ENCODE results near the gene SLIT3.

SLIT3 gene

DNA sequence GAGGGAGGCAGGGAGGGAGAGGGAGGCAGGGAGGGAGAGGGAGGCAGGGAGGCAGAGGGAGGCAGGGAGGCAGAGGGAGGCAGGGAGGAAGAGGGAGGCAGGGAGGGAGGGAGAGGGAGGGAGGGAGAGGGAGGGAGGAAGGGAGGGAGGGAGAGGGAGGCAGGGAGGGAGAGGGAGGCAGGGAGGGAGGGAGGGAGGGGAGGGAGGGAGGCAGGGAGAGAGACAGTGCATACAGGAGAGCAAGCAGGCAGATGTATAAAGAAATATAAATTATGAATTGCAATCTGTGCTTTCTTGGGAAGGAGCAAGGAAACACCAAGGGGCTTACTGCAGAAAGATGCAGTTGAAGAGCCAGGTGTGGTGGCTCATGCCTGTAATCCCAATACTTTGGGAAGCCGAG is 574.6 kb downstream of the SLIT3 start:
- DNase-seq (ENCODE audit: low read depth in 3 of 3, low spot score in 1 of 3) = no peak

DNA sequence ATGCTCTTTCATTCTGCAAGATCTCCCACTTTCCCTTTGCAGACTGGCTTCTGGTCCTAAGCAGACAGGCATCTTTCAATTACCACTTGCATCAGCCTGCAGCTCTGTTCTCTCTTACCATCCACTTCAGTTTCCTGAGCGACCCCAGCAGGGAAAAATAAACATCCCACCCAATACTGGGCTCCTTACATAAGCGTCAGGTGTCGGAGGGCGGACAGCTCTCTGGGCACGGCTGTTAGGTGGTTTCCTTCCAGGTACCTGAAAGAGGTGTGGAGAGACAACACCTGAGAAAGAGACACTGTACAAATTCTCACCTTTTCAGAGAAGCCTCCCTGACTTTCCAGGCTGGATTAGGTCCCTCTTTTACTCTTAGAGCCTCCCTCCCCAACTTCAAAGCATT is 576.7 kb downstream of the SLIT3 start:
- DNase-seq (ENCODE audit: low read depth in 3 of 3, low spot score in 1 of 3) = no peak

DNA sequence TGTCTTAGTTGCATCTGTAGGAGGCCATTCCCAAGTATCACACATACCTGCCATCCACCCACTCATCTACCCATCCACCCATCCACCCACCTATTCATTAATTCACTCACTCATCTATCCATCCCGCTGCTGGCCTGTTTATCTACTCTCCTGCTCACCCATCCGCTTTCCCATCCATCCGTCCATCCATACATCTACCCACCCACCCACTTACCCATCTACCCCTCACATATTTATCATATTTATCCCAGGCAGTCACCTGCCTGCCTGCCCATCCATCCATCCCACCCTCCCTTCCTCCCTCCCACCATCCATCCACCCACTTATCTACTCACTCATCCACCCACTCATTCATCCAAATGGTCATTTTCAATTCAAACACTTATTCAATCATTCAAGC is 577.9 kb downstream of the SLIT3 start:
- DNase-seq (ENCODE audit: low read depth in 3 of 3, low spot score in 1 of 3) = no peak

DNA sequence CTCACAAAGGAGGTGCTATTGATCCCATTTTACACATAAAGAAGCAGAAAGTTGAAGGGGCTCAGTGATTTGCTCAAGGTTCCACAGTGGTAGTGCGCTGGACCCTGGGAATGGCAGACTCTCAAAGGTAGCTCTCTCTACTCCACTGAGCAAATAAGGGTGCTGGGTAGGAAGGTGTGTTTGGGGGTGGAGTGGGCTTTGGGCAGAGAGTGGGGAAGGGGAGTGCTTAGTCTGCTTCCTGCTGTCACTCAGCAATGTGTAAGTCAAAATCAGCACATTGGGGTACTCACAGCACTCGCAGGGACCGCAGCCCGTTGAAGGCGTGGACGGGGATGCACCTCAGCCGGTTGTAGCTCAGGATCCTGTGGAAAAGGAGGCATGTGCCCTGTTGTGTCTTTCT is 579.0 kb downstream of the SLIT3 start:
- no peak for DNase-seq (ENCODE audit: low read depth in 3 of 3, low spot score in 1 of 3)

DNA sequence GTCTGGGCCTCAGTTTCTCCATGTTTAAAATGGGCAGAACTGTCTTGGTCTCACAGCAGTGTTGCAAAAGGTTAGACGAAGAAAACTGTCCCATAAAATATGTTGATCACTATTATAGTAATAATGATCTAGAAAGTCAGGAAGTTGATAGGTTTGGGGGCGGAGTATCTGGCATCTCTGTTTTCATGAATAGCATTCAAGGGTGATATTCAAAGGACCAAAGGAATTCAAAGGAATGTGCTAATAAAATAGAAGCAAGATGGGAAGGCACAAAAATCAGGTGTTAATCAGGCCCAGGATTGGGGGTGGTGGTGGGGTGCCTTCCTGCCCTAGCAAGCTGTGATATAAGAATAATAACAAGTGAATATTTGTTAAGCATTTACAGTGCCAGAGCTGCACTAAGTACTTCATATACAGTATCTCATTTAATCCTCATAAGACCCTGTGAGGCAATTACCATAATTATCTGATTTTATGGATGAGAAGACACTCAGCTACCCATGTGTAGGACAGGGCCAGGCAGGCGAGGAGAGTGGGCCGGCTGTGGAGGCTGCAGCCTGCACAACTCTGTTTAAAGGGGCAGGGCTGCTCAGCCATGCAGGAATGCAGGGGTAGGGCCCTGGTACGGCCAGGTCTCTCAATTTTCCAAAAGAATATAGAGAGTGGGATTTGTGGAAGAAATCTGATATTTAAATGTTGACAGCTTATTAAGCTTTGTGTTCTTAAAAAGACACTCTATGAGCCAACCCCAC is 579.8 kb downstream of the SLIT3 start:
- DNase-seq (ENCODE audit: low read depth in 3 of 3, low spot score in 1 of 3) = no peak

DNA sequence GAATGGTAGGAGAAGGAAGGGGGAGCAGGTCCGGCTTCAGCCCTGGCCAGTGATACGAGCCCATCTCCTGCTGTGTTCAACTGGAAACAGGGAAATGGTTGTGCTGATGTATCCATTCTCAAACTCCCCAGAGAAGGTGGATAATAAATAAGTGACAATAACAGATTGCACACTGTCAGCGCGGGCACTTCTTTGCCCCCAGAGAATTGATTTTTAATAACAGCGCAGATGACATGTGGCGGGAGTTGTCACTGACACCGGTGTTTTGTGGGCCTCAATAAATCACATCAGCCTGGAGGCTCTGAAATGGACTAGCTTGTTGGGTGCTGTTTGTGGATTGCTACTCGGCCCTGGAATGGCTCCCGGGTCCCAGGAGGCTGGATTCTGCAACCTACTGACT is 580.4 kb downstream of the SLIT3 start:
- DNase-seq (ENCODE audit: low read depth in 3 of 3, low spot score in 1 of 3) = no peak

DNA sequence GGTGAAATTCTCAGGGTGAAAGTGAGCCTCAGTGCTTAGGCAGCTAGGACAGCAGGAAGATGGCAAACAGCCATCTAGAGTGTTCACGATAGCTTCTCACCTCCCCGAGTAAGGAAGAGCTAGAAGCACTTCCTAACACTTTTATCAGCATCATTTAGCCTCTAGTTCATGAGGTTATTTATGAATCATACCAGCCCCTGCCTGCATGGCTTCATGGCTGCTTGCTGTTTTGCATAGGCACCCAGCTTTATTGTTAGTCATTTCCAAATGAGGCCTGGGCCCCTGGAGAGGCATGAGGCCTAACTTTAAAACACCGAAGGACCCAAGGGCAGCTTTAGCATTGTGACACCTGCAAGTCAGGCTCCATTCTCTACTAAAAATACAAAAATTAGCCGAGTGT is 586.9 kb downstream of the SLIT3 start:
- DNase-seq (ENCODE audit: low read depth in 3 of 3, low spot score in 1 of 3) = no peak

DNA sequence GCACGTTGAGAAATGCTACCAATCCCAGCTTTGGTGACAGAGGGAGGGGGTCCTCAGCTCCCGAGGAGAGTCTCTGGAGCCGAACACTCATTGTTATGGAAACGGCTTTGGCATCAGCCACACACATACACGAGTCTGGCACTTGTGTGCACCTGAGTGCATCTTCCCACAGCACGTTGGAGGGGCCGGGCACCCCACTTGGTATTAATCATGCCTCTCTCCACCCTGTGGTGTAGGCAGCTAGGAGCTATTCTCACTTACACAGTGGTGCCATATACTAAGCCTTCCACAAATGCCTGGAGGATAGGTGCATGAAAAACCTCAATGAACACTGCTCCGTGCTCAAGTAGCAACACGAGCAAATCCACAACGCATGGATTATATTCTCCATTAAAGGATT is 587.9 kb downstream of the SLIT3 start:
- no peak for DNase-seq (ENCODE audit: low read depth in 3 of 3, low spot score in 1 of 3)

DNA sequence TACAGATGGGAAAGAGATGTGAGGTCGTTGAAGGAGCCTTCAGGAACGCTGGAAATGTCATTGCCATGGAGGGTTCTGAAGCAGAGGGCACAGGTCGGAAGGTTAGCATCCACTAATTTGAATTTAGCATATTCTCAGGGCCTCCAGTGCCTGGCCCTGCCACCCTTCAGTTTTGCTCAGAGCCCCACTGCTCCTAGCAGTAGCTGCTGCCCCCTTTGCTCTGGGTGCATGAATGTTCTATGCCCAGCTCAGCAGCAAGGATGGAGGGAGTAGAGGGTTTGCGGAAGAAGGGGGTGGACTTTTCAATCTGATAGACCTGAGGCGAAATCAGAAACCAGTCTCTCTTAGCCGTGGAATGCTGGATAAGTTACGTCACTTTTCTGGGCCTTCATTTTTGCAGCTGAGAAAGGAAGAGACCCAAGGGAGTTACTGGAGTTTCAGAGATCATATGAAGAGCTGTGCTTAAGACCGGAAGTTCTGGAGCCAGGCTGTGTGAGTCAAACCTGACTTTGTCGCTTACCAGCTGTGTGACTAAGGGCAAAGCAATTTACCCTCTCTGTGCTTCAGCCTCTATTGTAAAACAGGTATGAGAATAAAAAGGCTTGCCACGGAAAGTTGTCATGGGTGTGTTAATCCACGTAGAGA is 588.5 kb downstream of the SLIT3 start:
- DNase-seq (ENCODE audit: low read depth in 3 of 3, low spot score in 1 of 3) = no peak

DNA sequence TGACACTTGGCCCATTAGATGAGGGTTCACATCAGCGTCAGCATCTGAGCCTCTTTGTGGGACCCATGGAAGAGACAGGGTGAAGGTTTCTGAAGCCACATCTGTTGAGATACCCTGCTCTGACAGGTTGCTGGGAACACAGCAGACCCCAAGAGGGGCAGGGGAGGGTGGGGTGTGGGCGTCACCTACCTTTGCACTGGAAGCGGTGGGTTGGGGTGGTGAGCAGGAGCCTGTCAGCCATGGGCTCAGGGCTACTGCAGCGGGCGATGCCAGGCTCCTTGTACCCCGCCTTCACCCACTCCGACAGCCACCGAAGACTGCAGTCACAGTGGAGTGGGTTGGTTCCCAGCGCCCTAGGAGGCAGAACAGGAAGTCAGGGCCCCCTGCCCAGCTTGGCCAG is 590.2 kb downstream of the SLIT3 start:
- DNase-seq (ENCODE audit: low read depth in 3 of 3, low spot score in 1 of 3) = no peak

DNA sequence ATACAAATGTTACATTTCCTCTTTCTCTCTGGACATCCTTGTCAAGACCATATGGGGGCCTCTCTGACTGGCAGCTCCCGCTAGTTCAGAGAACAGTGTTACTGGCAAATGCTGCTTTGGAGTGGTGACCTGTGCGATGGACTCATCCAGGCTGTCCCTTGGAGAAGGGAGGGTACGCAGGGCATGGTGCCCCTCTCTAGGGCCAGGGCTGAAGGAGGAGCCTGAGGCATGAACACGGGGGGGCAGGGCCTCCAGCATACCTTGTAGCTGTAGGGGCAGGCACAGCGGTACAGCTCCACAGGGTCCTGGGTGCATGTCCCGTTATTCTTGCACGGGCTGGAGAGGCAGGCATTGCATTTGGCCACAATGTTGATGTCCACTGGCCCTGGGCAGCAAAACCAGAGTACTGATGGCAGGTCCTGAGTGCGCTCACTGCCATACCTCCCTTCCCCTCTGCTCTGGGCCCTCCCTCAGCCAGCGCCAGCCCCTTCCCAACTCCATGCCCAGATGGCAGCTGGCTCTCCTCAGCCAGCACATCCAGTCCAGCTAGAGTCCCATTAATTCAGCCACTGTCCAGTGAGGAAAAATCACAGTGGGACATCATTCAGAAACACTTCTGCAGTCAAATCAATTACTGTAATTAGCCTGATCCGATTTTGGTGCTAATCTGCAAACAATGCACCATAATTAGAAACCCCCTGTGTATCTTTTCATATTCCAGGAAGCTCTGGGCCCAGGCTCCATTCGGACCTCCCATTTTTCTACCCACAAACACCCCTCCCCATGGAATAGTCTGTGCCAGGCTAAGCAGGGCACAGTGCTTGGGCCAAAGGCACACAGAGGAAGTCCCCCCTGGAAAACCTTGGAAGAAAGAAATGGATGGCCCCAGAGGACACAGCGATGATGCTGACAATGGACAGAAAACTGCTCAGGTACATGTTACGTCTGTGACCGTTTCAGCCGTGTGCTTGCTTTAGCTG is 592.9 kb downstream of the SLIT3 start:
- no peak for DNase-seq (ENCODE audit: low read depth in 3 of 3, low spot score in 1 of 3)

DNA sequence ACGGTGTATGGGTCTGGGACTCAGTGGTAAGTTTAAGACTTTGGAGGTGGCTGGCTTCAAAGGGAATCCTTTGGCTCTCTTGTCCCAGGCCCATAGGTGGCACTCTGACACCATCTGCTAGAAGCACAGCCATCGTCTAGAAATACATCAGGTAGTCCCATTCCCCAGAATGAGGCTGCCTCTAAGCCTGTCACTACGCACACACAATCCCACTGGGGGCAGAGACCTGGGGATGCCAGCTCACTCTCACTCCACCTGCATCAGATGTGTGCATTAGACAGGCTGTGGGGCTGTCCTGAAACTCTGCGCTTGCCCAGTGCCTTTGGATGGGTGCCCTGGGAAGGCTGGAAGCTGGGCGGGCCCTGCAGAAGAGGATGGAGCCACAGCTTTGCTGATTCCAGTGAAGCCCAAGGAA is 594.3 kb downstream of the SLIT3 start:
- DNase-seq (ENCODE audit: low read depth in 3 of 3, low spot score in 1 of 3) = no peak

DNA sequence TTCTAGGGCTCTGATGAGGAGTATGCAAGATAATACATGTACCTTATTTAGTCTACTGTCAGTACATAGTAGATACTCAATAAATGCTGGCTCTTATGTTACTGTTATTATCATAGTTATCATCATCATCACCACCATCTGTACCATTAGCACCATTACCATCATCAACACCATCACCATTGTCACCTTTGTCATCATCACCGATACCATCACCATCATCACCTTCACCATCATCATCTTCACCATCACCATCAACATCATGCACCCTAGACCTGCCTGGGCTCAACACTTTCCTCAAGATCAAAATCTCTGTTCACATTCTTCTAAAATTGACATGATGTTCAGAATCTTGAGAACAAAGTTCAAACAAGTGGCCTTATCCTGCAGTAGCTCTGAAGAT is 595.6 kb downstream of the SLIT3 start:
- no peak for DNase-seq (ENCODE audit: low read depth in 3 of 3, low spot score in 1 of 3)

DNA sequence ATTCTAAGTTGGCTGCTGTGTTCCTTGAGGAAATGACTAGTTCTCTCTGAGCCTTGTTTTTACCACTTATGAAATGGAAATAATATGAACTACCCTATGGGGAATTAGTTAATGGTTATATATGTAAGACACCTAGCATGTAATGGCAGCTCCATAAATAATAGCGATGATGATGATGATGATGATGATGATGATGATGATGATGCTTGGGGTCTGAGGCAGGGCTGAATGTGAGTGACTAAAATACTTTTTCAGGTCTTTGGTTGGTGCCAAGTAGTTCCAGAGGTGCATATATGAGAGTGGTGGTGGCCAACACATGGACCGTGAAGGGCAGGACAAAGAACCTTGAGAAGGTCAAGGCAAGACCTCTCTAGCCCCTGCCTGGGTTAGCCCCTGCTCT is 598.4 kb downstream of the SLIT3 start:
- DNase-seq (ENCODE audit: low read depth in 3 of 3, low spot score in 1 of 3) = no peak

DNA sequence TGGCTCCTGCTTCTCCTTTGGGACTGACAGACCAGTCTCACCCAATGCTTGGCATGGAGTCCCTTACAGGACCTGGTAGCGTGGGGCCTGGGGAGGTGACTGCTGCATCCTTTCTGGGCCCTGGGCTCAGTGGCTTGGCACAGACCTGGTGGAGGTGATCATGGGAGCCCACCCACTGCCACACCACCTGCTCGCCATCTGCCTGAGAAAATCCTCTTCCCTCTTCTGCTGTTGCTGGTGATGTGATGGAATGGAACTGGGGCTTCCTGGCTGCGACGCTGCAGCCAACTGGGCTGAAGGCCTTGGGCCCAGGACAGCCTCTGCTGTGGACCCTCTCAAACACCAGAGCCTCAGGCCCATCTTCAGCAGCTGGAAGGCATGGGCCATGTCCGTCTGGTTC is 599.3 kb downstream of the SLIT3 start:
- DNase-seq (ENCODE audit: low read depth in 3 of 3, low spot score in 1 of 3) = no peak

DNA sequence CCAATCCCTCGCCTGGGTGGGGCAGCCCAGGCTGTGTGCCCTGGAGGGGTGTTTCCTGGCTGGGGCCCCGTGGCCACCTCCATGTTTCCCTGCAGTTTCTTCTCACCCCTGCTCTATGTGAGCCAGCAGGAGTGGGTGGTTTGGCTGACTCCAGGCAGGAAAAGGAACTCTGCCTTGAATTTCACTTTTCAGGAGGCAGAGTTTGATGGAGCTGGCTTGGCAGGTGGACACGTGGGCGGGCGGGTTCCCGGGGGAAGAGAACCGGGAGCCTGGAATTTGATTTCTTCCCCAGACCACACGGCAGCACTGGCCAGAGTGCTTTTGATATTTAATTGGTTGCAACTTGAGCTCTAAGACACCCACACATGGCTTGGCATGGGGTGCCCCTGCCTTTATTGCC is 601.9 kb downstream of the SLIT3 start:
- no peak for DNase-seq (ENCODE audit: low read depth in 3 of 3, low spot score in 1 of 3)

DNA sequence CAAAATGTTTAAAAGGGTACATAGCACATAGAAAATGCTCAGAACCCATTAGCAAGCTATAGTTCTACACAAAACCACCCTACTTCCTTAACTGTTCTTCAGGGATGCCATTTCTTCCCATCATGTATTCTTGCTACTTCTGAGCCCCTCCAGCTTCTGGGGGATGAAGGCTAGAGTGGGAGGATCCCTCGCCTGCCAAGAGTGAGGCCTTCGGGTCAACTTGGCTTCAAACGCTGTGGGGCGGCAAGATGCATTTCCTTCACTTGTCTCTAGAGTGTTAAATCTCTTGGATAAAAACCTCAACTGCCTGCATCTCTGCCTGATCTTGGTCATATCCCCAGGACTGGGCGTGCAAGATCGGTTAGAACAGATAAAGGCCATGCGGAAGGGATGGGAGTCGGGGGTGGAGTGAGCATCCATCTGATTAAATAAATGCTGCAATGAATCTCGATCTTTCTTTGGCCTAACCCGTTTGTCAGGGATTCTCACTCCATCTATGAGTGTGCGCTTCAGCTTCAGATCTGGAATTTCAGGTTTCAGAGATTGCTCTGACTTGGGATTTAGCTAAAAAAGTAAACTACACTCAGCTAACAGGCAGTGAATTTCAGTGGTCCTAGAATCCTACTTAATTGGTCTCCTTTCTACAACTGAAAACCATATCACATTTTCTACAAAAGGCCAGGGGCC is 603.8 kb downstream of the SLIT3 start:
- DNase-seq (ENCODE audit: low read depth in 3 of 3, low spot score in 1 of 3) = no peak

DNA sequence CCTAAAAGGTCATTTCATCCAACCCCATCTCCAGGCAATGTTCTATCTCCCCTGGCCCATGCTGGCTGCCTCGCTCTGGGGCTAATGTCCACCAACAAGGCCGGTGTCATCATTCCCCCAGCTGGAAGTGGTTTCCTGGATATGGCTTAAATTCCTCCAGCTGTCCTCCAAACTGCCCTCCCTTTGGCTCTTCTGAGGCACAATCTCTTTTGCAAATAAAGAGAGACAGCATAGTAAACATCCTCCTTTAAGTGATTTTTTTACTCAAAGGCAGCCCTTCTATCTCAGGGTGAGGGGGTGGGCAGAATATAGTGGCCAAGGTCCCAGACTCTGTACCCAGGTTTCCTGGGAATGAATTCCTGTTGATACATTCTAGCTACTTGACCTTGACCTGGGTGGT is 604.3 kb downstream of the SLIT3 start:
- DNase-seq (ENCODE audit: low read depth in 3 of 3, low spot score in 1 of 3) = no peak

DNA sequence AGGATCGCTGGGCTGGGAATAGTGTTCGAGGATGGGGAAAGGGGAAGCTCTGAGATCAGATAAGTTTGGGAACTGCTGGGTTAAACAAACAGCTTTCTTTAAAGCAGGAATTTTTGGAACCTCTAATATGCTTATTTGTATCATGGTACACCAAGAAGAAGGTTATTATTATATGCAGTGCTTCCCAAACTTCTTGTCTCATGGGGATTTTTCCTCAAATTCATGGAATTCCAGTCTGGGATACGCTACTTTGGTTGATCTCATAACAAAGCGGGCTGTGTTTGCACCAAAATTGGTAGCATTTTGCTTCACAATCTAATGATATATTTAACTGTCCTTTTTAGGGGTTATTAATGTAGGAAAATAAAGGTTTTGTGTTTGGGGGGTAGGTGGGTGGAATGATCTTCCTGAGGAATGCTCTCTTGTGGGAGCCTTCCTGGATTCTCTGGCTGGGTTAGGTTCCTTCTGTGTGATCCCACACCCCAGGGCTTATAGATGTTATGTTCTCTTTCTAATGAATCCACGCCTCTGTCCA is 605.6 kb downstream of the SLIT3 start:
- DNase-seq (ENCODE audit: low read depth in 3 of 3, low spot score in 1 of 3) = no peak

DNA sequence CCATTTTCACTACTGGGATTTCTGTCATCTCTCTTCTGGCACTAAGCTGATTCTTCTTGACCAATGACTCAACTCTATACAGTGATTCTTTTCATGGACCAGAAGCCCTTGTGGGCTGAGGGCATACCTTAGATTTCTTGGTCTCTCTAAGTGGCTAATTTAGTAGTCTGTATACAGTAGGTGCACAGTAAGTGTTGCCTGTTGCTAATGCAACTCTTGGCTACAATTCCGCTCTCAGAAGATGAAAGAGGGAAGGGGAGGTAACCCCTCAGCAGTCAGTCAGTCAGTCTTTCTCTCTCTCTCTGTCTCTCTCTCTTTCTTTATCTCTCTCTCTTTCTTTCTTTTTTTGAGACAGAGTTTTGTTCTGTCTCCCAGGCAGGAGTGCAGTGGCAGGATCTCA is 606.6 kb downstream of the SLIT3 start:
- no peak for DNase-seq (ENCODE audit: low read depth in 3 of 3, low spot score in 1 of 3)

DNA sequence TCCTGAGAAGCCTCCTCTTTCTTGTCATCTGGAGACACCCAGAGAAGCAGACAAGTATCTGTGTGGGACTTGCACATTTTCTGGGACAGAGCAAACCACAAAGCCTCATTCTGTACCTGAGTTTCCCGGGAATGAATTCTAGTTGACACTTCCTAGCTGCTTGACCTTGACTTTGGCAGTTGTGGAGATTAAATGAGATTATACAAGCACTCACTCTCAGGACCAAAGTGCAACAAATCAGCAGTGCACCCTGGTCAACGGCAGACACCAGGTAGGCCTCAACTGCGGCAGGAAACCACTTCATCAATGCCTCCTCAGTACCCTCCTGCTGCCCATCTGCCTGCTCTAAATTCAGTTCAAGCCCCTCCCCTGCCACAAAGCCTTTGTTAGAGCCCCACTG is 607.1 kb downstream of the SLIT3 start:
- no peak for DNase-seq (ENCODE audit: low read depth in 3 of 3, low spot score in 1 of 3)

Data from stimulated activated CD4-positive, alpha-beta T cell treated with anti-CD3 and anti-CD28 coated beads, TNF-alpha, amount 100 ng/mL, for 1 hour (primary cell).